AG20443 (cell line): ENCODE measurements around the gene KRTAP21-2.
"Not testable (repeated sequence)": the region's sequence is repeated elsewhere in the genome, so short reads cannot be mapped to it uniquely, and the experiment has no call there.

Experiments used
- DNase-seq: peaks from one replicate; pipeline ENCODE4 v3.0.0; 2012; ENCODE audit warnings: low spot score, mixed read lengths

KRTAP21-2 gene

DNA sequence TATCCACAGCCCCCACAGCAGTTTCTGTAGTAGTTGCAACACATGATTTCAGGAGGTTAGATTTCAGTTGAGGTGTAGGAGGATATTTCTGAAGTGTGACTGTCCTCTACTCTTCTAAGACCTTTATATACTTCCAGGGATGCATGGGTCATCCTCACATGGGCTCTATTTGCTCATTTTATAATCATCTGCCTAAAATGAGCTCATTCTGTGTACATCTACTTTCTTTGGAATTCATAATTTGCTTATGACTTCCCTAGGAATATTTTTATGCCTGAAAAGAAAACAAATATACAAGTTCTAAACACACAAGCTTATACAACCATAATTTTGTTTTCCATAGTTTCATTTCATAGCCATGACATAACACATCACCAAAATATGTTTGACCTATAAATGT lies at the start of gene KRTAP21-2:
TSS of gene KRTAP21-2 (minus strand) at position 101 of the 400 bp plus-strand sequence. CDS start at position 44, 57 bp downstream.
- DNase-seq: no peak

DNA sequence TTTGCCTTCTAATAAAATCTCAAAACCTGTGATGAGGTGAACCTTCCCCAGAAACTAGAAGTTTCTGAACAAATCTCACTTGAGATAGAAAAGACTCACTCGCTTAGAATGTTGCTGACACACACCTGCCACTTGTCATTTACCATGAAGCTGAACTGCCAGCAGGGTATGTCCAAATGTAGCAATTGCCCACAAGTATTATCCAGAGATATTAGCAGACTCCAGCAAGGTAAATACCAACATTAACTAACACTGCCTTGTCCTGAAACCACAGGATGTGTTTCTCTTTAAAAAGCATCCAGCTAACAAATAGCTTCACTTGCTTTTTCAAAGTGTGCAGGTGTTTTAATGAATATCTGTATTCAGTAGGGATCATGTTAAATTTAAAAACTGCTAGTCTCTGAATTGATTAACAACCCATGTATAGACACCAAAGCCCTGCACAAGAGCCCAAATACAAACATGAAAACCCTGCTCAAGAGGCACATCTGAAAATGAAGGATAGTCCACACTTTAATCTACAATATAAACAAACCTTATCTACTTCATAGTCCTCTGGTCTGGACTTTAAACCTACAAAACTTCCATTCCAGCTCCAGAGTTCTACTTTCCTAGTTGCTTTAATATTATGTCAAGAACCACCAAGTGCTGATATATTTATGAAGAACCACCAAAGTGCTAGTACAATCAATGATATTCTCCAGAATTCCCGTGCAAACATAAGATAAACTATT lies 46.7 kb upstream of the KRTAP21-2 start:
- no peak for DNase-seq

DNA sequence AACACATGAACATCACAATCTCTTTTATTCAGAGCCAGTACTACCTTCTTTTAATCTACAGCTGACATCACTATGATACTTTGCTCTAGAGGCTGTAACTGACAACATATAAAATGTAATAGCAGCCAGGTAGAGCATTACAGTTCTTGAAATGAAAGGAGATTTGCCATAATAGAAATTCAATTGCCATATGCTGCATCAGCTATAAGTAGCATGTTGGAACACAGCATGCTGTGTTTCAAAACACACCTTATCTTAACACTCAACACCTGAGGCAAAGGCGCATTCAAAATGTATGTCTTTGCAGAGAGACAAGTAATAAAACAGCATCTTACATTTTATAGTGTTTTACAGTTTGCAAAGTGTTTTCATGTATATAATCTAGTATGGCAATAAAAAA lies 32.2 kb upstream of the KRTAP21-2 start:
- no peak for DNase-seq

DNA sequence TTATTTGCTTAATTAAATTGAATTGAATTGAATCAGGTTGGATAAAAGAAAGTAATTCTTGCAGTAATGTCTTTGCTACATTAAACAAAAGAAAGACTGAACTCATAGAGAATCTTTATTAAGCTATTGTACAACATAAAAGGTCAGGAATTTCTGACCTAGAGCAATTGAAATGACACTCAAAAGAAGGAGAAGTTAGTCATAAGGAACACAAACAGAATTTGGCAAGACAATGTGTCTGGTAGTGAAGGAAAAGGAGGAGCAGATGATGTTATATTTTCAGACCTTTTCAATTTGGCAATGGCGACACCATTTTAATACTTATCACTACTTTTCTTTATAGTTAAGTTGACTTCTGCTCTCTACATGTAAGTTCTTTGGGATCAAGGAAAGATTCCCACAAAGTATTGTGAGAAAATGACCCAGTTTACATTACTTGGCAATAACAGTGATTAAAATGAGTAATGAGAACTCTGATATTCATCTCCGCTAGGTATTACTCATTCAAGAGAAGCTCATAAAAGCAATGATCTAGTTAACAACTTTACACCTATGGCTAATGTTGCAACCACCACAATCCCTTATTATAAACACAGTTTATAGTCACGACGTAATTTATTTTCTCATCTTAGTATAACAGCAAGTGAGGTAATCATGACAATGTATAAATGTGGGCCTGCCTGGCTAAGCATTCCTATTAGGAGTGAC lies 22.8 kb upstream of the KRTAP21-2 start:
- DNase-seq: no peak

DNA sequence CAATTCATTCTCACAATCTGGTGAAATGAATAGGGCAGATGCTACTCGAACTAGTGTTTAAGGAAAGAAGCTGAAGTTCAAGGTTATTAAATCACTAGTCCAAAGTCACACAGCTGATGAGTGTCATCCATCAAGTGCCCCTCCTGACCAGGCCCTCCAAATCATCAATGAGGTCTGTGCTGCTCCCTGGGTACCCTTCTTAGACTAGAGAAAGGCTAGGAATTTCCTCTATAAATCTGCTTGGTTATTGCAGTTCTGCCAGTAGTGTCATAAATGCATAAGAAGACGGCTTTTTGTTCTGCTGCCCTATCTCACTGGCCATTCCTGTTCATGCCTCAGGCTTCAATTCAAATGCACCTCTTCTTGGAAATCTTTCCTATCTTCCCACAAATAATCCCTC lies 13.7 kb upstream of the KRTAP21-2 start:
- no peak for DNase-seq

DNA sequence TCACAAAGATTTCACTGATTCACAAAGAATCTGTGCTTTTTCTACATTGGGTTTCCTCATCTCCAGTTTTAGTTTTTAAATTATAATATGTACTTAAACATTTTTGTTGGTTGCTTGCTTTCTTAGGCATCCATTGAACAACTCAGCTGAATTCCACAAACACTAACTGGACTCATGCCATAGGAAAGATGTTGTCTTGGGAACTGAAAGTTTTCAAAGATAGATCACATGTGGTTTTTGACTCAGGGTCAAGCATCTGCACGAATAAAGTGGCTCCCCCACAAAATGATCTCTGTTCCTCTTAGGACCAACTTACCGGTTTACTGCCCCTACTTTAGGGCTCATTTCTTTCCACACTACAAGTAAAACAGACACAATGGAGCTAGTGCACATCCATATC lies 11.2 kb upstream of the KRTAP21-2 start:
- no peak for DNase-seq

DNA sequence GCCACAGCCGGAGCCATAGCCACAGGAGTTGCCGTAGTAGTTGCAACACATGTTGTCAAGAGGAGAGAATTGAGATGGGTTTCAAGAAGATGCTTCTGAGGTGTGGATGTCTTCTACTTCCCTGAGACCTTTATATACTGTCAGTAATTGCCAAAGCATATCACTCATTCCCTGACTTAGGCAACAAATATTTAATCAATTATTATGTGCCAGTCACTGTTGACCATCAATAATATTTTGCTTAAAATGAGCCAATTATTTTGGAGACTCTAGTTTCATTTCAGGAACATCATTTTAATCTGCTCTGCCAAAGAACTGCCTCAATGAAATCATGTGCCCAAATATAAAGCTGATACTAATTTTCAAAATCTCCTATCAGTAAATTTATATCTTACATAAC lies 8.3 kb upstream of the KRTAP21-2 start, which contains the start of gene KRTAP21-1:
TSS of gene KRTAP21-1 (minus strand) at position 101 of the 400 bp plus-strand sequence. CDS start at position 51, 50 bp downstream.
- DNase-seq: not testable (repeated sequence)

DNA sequence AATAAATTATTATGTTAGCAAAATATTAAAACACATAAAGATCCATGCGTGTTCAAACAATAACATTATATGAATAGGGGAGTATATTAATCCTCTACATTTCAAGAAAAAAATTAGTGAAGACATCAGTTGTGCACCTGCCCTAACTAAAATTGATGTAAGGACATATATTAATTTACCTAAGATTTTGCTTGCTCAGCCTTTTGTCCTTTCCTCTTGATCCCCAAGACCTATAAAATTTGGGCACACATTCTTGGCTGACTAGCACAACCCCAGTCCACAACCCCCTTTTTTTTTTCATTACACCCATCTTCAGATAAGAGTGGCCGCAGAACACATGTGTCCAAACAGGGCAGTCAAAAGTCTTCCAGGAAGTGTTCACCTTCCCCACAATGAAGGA lies 6.6 kb downstream of the KRTAP21-2 start:
- no peak for DNase-seq

DNA sequence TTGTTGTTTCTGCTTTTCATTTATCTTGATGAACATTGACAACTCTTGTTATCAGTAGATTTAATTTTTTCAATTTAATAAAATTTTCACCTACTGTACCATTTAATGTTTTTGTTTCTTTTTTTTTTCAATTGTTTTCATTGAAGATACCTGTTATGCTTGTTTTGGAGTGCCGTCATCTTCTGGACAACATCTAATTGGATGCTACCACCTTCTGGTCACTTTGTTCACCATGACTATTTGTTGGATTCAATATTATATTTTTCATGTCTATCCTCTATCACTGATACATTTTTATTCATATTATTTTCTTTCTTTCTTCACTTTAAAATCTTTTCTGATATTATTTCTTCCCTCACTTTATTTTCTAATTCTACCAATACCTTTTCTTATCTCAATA lies 14.0 kb downstream of the KRTAP21-2 start:
- no peak for DNase-seq

DNA sequence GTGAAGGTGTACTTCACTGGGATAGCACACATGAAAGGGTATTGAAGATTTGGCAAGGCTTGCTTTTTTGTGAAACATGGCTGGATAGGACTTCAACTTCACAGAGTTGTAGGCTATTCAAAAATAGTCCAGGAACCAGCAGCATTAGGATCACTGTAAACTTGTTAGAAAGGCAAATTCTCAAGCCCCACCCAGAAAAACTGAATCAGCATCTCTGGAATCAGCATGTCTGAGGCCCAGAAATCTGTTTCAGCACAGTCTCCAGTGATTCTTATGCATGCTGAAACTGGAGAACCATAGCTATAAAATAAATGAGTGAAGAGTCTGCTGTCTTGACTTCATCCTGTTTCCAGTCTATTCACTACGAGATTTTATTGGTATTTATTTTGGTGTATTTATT lies 20.3 kb downstream of the KRTAP21-2 start:
- DNase-seq: no peak

DNA sequence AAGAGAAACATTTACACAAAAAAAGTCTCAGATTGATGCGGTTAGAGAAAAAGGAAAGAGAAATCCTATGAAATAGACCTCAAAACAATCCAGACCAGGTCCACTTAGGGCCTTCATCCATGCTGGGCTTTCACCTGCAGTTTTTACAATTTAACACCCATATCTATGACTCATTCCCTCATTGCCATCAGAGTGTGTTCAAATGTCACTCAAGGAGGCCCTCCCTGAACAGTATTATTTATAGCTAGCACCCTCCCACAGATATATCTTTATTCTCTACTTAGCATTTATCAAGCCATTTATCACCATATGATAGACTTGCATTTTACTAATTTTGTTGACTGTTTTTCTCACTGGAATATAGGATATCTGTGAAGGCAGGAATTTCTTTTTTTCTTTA lies 27.7 kb downstream of the KRTAP21-2 start:
- no peak for DNase-seq

DNA sequence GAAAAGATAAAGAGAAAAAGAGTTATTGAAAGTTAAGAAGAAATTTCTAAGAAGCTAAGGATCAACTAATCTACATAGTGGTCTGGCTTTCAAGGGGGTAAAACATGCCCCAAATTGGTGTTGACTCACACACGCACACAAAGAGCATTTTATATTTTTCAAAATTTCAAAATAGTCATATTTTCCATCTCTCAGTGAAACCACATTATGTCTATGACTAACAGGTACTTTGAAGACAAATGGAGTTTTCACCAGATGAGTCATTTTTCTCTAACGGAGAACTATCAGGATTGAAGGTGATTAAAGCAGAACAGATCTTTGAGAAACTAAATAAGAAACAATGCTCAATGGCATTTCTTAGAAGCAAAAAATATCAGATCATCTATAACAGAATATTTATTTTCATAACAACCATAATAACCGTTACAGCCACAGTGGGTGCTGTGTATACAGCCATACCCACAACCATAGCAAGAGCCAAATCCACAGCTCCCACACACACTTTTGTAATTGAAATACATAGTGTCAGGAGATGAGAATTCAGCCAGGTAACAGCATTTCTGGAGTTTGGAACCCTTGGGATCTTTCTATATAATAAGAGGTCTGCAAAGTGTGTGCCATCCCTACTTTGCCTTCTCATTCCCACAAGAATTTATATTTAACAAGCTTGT lies 28.7 kb downstream of the KRTAP21-2 start, which contains the start of gene KRTAP21-3:
TSS of gene KRTAP21-3 (minus strand) at position 539 of the 671 bp plus-strand sequence. CDS start at position 521, 18 bp downstream.
- DNase-seq: no peak

DNA sequence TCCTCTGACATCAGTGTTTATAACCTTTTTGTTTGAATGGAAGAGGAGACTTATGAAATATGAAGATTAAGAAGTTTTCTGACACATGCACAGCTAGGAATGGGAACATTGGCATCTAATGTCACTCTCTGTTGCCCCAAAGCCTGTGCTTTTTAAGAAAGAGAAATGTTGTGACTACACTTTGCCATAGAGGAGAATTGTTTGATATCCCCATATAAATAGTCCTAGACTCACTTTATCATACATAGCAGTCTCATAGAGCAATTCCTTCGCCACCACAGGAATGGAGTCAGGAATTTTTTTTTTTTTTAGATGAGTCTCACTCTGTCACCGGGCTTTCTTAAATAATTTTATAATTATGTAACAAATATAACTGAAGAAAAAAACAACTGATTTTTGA lies 30.0 kb downstream of the KRTAP21-2 start:
- DNase-seq: no peak

DNA sequence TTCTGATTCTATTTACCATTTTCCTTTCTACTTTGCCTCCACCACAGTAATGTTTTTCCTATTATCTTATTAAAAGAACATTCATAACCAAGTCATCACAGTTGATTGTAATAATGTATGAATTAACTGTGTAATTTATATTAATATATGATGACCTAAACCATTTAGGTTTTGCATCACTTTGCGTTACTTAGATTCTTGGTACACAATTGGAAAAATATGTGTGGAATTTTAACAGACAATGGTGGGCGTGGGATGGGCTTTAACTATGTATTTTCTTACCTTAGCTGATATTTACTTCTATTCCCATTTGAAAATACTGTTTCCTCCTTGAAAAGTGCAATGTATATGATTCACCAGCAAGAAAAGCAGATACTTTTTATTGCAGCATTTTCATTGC lies 32.1 kb downstream of the KRTAP21-2 start:
- no peak for DNase-seq

DNA sequence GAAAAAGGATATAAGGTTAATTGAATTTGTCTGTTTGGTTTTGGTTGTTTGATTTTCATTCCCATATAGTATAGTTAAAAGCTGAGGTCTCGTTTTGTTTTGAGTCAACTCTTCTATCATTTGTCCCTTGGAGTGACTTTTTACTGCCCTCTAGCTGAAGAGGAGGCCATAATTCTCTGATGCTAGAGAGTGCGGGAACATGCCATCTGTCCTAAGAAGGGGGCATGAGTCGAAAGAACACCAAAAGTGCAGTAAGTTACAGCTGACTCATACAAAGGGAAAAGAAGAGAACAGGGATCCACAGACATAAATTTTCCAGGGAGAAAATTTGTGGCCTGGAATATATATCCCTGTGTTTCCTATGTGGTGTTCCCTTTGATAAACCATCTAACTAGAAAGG lies 32.6 kb downstream of the KRTAP21-2 start:
- DNase-seq: no peak

DNA sequence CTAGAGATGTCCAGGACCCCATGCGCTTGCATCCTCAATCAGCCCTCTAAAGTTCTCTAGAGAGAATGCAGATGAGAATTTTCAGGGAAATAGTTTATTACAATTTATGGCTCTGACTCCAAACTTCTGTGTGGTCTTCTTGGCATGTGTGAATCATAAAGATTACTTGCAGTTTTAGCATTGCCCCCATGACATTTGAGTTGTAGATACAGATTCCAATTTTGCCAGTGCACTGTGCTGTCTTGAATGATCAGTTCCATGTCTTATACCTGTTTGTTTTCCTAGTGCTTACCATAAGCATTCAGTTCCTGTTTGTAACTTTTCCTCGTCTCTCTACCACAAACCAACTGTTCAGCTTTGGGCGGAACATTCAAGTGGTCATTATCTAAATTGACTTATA lies 33.3 kb downstream of the KRTAP21-2 start:
- DNase-seq: no peak

DNA sequence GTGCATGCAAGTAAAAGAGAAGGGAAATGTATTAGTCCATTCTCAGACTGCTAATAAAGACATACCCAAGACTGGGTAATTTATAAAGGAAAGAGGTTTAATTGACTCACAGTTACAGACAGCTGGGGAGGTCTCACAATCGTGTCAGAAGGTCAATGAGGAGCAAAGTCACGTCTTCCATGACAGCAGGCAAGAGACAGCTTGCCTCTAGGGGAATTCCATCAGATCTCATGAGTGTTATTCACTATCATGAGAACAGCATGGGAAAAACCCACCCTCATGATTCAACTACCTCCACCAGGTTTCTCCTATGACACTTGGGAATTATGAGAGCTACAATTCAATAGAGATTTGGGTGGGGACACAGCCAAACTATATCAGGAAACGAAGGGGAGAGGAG lies 36.6 kb downstream of the KRTAP21-2 start:
- DNase-seq: no peak

DNA sequence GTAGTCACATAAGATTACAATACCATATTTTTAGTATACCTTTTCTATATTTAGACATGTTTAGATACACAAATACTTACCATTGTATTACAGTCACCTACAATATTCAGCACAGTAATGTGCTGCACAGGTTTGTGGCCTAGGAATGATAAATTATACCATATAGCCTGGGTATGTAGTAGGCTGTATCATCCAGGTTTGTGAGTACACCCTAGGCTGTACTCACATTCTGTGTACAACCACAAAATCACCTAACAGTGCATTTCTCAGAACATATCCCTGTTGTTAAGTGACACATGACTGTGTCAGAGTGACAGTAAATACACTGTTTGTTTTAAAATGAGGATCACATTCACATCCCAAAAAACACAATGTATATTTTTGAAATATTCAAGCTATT lies 39.6 kb downstream of the KRTAP21-2 start:
- DNase-seq: no peak
